A673 (cell line): ENCODE measurements around the gene SMURF1.

Experiments used
- EZH2 ChIP-seq: fragments of 200-600 bp; sonication (generic); IDR thresholded peaks from 2 replicates; pipeline ENCODE4 v1.6.1; 2017; ENCODE audit warnings: borderline replicate concordance, low read depth, mild to moderate bottlenecking, mixed read lengths, antibody characterized with exemption, low read length; ENCODE audit not compliant: poor library complexity, severe bottlenecking
- TF ChIP-seq, protein P1 (sequence below): fragments of 300-800, 200-600 bp; sonication (generic); conservative IDR thresholded peaks from 2 replicates; pipeline ENCODE4 v1.5.1; 2017; ENCODE audit warnings: low read depth, mild to moderate bottlenecking, antibody characterized with exemption, low read length, moderate library complexity, mixed read lengths

DNA sequence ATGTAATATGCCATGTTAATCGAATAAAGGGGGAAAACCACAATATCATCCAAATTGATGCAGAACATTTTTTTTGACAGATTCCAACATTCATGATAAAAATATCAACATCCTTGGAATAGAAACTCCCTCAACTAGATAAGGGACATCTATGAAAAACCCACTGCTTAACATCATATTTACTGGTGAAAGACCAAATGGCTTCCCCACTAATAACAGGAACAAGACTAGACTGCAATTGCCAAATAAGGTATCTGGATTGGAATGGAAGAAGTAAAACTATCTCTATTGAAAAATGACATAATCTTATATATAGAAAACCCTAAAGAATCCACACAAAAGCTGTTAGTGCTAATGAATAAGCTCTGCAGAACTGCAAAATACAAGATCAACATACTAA, 27.8 kb downstream of the SMURF1 start:
- TF ChIP-seq, protein P1, sequence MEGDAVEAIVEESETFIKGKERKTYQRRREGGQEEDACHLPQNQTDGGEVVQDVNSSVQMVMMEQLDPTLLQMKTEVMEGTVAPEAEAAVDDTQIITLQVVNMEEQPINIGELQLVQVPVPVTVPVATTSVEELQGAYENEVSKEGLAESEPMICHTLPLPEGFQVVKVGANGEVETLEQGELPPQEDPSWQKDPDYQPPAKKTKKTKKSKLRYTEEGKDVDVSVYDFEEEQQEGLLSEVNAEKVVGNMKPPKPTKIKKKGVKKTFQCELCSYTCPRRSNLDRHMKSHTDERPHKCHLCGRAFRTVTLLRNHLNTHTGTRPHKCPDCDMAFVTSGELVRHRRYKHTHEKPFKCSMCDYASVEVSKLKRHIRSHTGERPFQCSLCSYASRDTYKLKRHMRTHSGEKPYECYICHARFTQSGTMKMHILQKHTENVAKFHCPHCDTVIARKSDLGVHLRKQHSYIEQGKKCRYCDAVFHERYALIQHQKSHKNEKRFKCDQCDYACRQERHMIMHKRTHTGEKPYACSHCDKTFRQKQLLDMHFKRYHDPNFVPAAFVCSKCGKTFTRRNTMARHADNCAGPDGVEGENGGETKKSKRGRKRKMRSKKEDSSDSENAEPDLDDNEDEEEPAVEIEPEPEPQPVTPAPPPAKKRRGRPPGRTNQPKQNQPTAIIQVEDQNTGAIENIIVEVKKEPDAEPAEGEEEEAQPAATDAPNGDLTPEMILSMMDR, result no peak
- no peak for TF ChIP-seq EZH2
